ENCODE results near the gene HK1.

Gene HK1

DNA sequence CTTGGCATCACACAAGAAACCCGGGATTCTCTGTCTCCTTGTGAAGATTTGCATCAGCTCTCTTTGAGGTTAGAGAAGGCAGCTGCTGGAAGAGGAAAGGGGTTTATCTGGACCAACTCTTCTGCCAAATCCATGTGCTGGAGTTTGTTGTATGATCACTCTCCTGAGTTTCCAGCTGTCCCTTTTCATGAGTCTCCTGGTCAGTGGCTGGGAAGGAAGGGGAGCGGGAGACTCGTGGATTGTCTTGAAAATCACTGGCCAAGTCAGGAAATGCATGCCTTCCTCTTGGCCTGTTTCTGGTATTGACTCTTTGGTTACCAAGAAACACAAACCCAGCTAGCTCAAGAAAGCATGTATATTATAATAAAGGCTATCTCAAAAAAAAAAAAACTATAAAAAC lies 99.6 kb downstream of the HK1 start:
- TF ChIP-seq, protein P1, sequence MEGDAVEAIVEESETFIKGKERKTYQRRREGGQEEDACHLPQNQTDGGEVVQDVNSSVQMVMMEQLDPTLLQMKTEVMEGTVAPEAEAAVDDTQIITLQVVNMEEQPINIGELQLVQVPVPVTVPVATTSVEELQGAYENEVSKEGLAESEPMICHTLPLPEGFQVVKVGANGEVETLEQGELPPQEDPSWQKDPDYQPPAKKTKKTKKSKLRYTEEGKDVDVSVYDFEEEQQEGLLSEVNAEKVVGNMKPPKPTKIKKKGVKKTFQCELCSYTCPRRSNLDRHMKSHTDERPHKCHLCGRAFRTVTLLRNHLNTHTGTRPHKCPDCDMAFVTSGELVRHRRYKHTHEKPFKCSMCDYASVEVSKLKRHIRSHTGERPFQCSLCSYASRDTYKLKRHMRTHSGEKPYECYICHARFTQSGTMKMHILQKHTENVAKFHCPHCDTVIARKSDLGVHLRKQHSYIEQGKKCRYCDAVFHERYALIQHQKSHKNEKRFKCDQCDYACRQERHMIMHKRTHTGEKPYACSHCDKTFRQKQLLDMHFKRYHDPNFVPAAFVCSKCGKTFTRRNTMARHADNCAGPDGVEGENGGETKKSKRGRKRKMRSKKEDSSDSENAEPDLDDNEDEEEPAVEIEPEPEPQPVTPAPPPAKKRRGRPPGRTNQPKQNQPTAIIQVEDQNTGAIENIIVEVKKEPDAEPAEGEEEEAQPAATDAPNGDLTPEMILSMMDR (IDR thresholded peaks at IDR 0.05; ENCODE audit: low read depth, low read length, missing control alignments), result no peak
- H3K4me3 ChIP-seq (ENCODE audit: low read depth, low read length), result no peak overlapping the region
- DNase-seq (ENCODE audit: low read depth), result no peak

DNA sequence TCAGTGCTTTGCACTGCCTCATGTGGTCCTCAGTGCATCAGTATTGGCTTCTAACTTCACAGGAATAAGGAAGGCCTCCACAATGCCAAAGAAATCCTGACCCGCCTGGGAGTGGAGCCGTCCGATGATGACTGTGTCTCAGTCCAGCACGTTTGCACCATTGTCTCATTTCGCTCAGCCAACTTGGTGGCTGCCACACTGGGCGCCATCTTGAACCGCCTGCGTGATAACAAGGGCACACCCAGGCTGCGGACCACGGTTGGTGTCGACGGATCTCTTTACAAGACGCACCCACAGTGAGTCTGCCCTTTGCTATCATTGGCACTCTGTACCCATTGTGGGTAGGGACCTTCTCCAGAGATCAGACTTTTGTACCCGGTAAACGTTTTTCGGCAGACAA lies 101.5 kb downstream of the HK1 start:
- TF ChIP-seq, protein P1 (IDR thresholded peaks at IDR 0.05; ENCODE audit: low read depth, low read length, missing control alignments), result no peak
- H3K4me3 ChIP-seq (ENCODE audit: low read depth, low read length), result no peak overlapping the region
- DNase-seq (ENCODE audit: low read depth), result no peak

DNA sequence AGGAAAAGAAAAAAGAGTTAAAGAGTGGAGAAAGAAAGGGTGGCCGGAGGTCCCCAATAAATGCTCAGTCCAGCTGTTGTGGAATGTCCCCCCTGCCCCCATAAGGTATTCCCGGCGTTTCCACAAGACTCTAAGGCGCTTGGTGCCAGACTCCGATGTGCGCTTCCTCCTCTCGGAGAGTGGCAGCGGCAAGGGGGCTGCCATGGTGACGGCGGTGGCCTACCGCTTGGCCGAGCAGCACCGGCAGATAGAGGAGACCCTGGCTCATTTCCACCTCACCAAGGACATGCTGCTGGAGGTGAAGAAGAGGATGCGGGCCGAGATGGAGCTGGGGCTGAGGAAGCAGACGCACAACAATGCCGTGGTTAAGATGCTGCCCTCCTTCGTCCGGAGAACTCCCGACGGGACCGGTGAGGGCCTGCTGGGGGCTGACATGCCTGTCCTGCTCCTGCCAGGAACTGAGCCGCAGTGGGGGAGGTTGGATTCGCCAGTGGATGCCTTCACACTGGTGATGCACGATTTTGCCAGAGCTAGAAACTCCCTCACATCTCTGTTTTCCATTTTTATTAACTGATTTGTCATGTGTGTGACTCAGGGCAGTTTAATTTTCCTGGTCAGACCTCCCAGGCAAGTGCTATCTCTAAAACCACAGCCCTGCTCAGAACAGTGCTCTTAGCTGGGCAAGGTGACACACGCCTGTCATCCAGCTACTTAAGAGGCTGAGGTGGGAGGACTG lies 104.3 kb downstream of the HK1 start:
- no peak for DNase-seq (ENCODE audit: low read depth)
- H3K4me3 ChIP-seq (ENCODE audit: low read depth, low read length), result no peak overlapping the region
- TF ChIP-seq, protein P1 (IDR thresholded peaks at IDR 0.05; ENCODE audit: low read depth, low read length, missing control alignments), result no peak

DNA sequence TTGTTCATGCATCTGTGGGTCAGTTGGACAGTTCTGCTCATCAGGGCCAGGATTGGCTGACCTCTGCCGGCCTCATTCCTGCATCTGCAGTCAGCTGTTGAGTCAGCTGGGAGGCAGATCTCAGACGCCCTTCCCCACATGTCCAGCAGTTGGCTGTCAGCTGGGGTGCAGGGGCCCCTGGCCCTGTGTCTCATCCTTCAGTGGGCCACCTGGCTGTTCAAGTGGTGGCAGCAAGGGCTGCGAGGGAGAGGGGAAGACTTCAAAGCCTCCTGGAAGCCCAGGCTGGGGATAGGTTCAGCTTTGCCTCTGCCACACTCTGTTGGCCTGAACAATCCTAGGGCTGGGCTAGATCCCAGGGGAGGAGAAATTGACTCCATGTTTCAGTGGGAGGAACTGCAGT lies 105.3 kb downstream of the HK1 start:
- no peak for DNase-seq (ENCODE audit: low read depth)
- TF ChIP-seq, protein P1 (IDR thresholded peaks at IDR 0.05; ENCODE audit: low read depth, low read length, missing control alignments), result no peak
- H3K4me3 ChIP-seq (ENCODE audit: low read depth, low read length), result no peak overlapping the region

DNA sequence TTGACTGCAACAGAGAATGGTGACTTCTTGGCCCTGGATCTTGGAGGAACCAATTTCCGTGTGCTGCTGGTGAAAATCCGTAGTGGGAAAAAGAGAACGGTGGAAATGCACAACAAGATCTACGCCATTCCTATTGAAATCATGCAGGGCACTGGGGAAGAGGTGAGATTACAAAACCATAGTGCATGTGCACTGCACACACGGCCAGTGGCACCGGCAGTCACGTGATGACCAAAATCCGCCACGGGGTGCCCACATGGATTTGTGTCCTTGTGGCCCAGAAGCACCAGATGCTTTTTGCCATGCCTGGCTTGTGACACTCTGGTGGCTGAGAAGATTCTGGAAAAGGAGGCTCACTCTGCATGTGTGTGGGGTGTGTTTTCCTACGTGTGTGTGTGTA lies 106.0 kb downstream of the HK1 start:
- TF ChIP-seq, protein P1 (IDR thresholded peaks at IDR 0.05; ENCODE audit: low read depth, low read length, missing control alignments), result no peak
- DNase-seq (ENCODE audit: low read depth), result no peak
- H3K4me3 ChIP-seq (ENCODE audit: low read depth, low read length), result no peak overlapping the region

DNA sequence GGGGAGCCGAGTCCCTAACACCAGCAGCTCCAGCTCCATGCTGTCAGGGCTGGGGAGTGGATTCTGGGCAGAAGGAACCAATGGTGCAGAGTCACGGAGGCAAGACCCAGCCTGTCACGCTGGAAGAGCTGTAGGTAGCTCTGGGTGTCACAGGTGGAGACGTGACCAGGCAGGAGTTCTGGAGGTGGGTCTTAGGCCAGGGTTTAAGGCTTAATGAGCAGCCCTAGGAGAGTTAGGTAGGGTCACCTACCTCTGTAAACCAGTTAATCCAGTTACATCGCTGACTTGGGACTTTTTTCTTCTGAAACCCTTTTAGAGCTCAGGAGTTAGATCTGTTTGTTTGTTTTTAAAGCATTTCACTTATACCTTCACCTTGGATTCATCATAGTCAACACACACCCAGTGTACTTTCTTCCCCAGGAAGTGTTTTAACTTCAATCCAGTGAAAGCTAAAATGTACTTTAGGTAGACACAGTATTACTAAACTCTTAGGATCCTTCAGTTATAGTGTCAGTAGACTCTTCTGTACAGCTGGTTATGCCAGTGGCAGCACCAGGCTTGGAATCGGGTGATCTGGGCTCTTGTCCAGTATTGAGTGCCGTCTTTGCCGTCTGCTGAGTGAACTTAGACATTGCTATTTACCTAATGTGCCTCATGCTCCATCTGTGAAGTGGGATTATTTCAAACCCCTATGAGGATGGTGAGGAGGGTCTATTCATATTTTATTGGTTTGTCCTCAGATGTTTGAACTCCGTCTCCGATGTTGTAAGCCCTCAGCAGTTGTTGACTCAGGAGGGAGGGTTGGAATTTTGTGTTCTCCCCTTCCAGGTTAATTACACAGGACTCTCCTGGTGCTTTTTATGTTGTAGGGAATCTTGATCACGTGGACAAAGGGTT lies 107.4 kb downstream of the HK1 start:
- no peak overlapping the region for H3K4me3 ChIP-seq (ENCODE audit: low read depth, low read length)
- TF ChIP-seq, protein P1 (IDR thresholded peaks at IDR 0.05; ENCODE audit: low read depth, low read length, missing control alignments), result no peak
- DNase-seq (ENCODE audit: low read depth), result no peak

Measured in GM12864 (cell line).